ENCODE measurements around the gene SUCLG2. TPM values are rescaled to one million over a fixed set of nuclear protein-coding genes. Genes with fewer than 3 reads are reported as not detected.
"Not testable (repeated sequence)": the region's sequence is repeated elsewhere in the genome, so short reads cannot be mapped to it uniquely, and the experiment has no call there.

SUCLG2 gene
- total and polyA plus RNA-seq, 5 experiments from 2014 or later: 62.7 to 93.8 (median 79.7) TPM

- H3K4me1 Mint-ChIP-seq: peaks cover 18 to 49% (median 34%) of the 10 kb centered on the region in 4 donors
- DNase-seq (no peak), ATAC-seq (no peak)
- H3K27me3 Mint-ChIP-seq: no peaks in the 10 kb centered on the region
- POLR2A ChIA-PET: interaction anchor here (0.7 kb wide), 1 partner anchor 9 kb away, joined by 4 read pairs; no protein-coding TSS in a partner anchor
- H3K36me3 Mint-ChIP-seq: peaks cover 15 to 56% (median 35%) of the 10 kb centered on the region in 3 donors
- no peak overlapping the region for H3K27ac Mint-ChIP-seq
- no peak overlapping the region for H3K4me3 Mint-ChIP-seq
- peaks cover 0 to 3% (median 0%) of the 10 kb centered on the region in 9 donors for H3K9me3 Mint-ChIP-seq
Observed at GRCh38 chr3:67551361-67552016, 102.9 kb downstream of the SUCLG2 start.

DNA sequence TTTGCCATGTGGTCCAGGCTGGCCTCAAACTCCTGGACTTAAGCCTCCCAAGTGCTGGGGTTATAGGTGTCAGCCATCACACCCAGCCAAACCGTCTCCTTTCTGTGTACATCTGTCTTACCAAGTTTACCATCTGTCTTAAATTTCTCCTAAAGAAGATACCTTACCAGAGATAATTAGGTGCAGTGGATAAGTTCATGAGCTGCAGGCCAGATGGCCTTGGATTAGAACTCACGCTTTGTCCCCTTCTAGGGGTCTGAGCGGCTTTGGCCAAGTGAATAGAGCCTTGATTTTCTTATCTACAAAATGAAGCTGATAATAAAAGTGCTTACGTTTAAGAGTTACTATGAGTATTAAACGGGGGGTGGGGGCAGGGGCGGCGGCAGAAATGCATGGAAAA lies 103.9 kb downstream of the SUCLG2 start:
- H3K4me3 Mint-ChIP-seq: no peak overlapping the region
- DNase-seq: no peak
- H3K27me3 Mint-ChIP-seq: no peaks in the 10 kb centered on the region
- H3K4me1 Mint-ChIP-seq: peaks cover 21 to 49% (median 33%) of the 10 kb centered on the region in 4 donors
- peaks cover 10 to 51% (median 33%) of the 10 kb centered on the region in 3 donors for H3K36me3 Mint-ChIP-seq
- H3K27ac Mint-ChIP-seq: peak overlapping the region in 1 of 10 donors; percentile 61
- peaks cover 0 to 3% (median 0%) of the 10 kb centered on the region in 9 donors for H3K9me3 Mint-ChIP-seq
- POLR2A ChIA-PET: interaction anchor here (0.6 kb wide), 1 partner anchor 110 kb away, joined by 5 read pairs; no protein-coding TSS in a partner anchor
- ATAC-seq: no peak

DNA sequence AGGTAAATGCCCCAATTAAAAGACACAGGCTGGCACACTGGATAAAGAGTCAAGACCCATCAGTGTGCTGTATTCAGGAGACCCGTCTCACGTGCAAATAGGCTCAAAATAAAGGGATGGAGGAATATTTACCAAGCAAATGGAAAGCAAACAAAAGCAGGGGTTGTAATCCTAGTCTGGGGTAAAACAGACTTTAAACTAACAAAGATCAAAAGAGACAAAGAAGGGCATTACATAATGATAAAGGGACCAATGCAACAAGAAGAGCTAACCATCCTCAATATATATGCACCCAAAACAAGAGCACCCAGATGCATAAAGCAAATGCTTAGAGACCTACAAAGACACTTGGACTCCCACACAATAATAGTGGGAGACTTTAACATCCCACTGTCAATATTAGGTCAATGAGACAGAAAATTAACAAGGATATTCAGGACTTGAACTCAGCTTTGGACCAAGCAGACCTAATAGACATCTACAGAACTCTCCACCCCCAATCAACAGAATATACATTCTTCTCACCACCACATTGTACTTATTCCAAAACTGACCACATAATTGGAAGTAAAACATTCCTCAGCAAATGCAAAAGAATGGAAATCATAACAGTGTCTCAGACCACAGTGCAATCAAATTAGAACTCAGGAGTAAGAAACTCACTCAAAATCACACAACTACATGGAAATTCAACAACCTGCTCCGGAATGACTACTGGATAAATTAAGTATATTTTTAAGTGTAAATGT lies 111.7 kb downstream of the SUCLG2 start:
- H3K4me1 Mint-ChIP-seq: peaks cover 20 to 58% (median 47%) of the 10 kb centered on the region in 4 donors
- POLR2A ChIA-PET: interaction anchor here (0.6 kb wide), 1 partner anchor 271 kb away, joined by 3 read pairs; no protein-coding TSS in a partner anchor
- H3K4me3 Mint-ChIP-seq: peak overlapping the region in 1 of 10 donors; percentile 56
- H3K27ac Mint-ChIP-seq: peak overlapping the region in 1 of 10 donors; percentile 47
- H3K27me3 Mint-ChIP-seq, ATAC-seq, DNase-seq: not testable (repeated sequence)
- peaks cover 20 to 63% (median 52%) of the 10 kb centered on the region in 3 donors for H3K36me3 Mint-ChIP-seq
- peaks cover 0 to 31% (median 11%) of the 10 kb centered on the region in 9 donors for H3K9me3 Mint-ChIP-seq

- H3K27me3 Mint-ChIP-seq: no peaks in the 10 kb centered on the region
- POLR2A ChIA-PET: no interaction called here
- peak overlapping the region in 2 of 10 donors; percentile 9 to 56 for H3K27ac Mint-ChIP-seq
- no peak for DNase-seq
- ATAC-seq: no peak
- peaks cover 22 to 63% (median 47%) of the 10 kb centered on the region in 4 donors for H3K4me1 Mint-ChIP-seq
- H3K36me3 Mint-ChIP-seq: peaks cover 14 to 57% (median 43%) of the 10 kb centered on the region in 3 donors
- no peak overlapping the region for H3K4me3 Mint-ChIP-seq
- H3K9me3 Mint-ChIP-seq: peaks cover 0 to 33% (median 11%) of the 10 kb centered on the region in 9 donors
Observed at GRCh38 chr3:67540198-67540894, 114.1 kb downstream of the SUCLG2 start.

DNA sequence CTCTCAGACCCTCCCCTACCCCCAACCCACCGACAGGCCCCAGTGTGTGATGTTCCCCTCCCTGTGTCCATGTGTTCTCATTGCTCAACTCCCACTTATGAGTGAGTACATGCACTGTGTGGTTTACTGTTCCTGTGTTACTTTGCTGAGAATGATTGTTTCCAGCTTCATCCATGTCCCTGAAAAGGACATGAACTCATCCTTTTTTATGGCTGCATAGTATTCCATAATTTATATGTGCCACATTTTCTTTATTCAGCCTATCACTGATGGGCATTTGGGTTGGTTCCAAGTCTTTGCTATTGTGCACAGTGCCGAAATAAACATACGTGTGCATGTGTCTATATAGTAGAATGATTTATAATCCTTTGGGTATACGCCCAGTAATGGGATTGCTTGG lies 117.2 kb downstream of the SUCLG2 start:
- H3K4me3 Mint-ChIP-seq, DNase-seq, H3K27me3 Mint-ChIP-seq, ATAC-seq, POLR2A ChIA-PET: not testable (repeated sequence)
- Mint-ChIP-seq H3K4me1 (peaks cover 29 to 59% (median 47%) of the 10 kb centered on the region in 4 donors), H3K9me3 (peaks cover 0 to 22% (median 5%) of the 10 kb centered on the region in 9 donors), H3K27ac (peak overlapping the region in 3 of 10 donors; percentile 11 to 74 (median 21)), H3K36me3 (peaks cover under 1 to 39% (median 22%) of the 10 kb centered on the region in 3 donors)

DNA sequence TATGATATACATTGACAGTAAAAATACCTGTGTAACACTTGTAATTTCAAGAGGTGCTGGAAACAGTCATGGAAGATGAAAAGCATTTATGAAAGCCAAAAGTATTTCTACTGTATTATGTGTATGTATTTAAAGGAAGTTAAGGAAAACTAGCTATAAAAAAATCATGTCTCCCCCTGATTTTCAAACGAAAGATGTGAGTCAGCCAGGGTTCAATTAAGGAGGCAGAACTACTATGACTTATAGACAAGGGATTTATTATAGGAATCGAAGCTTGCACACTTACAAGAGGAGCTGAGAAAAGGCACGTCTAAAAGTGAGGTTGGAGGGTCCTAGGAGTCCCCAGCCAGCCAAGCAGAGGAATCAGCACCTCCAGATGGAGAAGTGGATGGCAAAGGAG lies 119.4 kb downstream of the SUCLG2 start:
- POLR2A ChIA-PET: interaction anchor here (0.9 kb wide), 1 partner anchor 120 kb away, joined by 3 read pairs; the partner anchor contains the start of gene SUCLG2
- Mint-ChIP-seq H3K4me1 (peaks cover 39 to 65% (median 49%) of the 10 kb centered on the region in 4 donors), H3K27me3 (no peaks in the 10 kb centered on the region), H3K27ac (peak overlapping the region in 2 of 10 donors; percentile 23 to 35), H3K4me3 (peak overlapping the region in 1 of 10 donors; percentile 5), H3K36me3 (peaks cover 0 to 26% (median 9%) of the 10 kb centered on the region in 3 donors), H3K9me3 (peaks cover 0 to 21% (median 0%) of the 10 kb centered on the region in 9 donors)
- DNase-seq: no peak
- no peak for ATAC-seq

- no peak for DNase-seq
- Mint-ChIP-seq H3K27me3 (no peaks in the 10 kb centered on the region), H3K4me1 (peaks cover 38 to 65% (median 48%) of the 10 kb centered on the region in 4 donors), H3K4me3 (no peak overlapping the region), H3K27ac (peak overlapping the region in 1 of 10 donors; percentile 35), H3K9me3 (peaks cover 0 to 17% (median 0%) of the 10 kb centered on the region in 9 donors), H3K36me3 (peaks cover 0 to 21% (median 5%) of the 10 kb centered on the region in 3 donors)
- POLR2A ChIA-PET: no interaction called here
- ATAC-seq: no peak
Observed at GRCh38 chr3:67534594-67534993, 119.8 kb downstream of the SUCLG2 start.

DNA sequence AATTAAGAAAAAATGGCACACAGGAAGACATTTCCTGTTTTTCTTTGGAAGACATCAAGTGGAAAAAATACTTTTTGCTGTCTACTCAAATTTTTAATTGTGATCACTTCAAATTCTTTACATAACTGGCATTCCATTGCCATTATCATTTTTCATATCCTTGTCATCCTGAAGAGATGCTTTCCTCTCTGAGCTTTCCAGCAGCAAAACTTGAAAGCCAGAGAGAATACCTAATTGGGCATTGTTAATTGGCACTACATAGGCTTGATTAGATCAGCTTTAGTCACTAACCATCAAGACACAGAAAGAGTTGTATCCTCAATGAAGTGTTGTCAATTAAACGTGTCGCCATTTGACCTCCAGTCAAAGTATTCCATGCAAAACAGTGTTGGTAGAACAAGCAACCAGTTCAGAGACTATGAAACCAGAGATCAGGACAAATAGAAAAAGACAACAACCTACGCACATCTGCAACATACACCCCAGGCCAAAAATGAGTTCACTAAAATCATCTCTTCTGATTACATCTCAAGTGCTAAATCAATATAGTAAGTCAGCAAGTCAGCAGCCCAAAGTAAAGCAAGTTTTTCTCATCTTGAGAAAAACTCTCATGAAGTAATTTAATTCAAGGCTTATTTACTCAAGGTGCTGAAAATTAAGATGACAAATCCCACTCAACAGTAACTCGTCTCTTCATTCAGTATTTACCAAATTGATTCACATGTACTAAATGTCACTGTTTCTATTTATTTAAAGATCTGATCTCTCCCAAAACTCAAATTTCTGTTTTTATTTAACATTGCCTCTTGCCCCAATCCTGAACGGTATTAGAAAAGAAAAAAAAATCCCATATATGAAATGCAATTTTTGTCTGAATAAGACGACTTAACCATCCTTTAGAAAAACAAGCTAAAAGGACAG lies 123.0 kb downstream of the SUCLG2 start:
- POLR2A ChIA-PET: no interaction called here
- no peak for DNase-seq
- ATAC-seq: no peak
- peak overlapping the region in 3 of 10 donors; percentile 3 to 65 (median 4) for H3K27ac Mint-ChIP-seq
- peaks cover 21 to 33% (median 29%) of the 10 kb centered on the region in 3 donors for H3K36me3 Mint-ChIP-seq
- peaks cover 37 to 67% (median 45%) of the 10 kb centered on the region in 4 donors for H3K4me1 Mint-ChIP-seq
- no peak overlapping the region for H3K4me3 Mint-ChIP-seq
- H3K9me3 Mint-ChIP-seq: no peaks in the 10 kb centered on the region
- H3K27me3 Mint-ChIP-seq: no peaks in the 10 kb centered on the region

DNA sequence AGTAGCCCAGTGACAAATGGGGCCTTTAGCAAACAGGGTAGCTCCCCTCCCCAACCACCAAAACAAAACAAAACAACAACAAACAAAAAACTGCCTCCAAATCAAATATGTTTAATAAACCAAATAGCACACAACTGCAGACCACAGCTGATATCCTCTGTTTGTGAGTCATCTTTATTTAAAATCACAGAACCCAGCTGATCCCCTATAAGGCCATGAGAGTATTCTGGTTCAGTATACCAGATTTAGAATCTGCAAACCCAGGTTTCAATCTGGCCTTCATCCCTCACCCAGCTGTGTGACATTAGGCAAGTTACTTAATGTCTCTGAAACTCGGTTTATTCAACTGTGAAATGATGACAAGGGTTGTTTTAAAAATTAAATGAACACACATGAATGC lies 124.5 kb downstream of the SUCLG2 start:
- H3K4me1 Mint-ChIP-seq: peaks cover 25 to 52% (median 35%) of the 10 kb centered on the region in 4 donors
- no peaks in the 10 kb centered on the region for H3K9me3 Mint-ChIP-seq
- peak overlapping the region in 2 of 10 donors; percentile 5 to 54 for H3K27ac Mint-ChIP-seq
- no peak overlapping the region for H3K4me3 Mint-ChIP-seq
- POLR2A ChIA-PET: no interaction called here
- ATAC-seq (no peak), DNase-seq (no peak)
- H3K27me3 Mint-ChIP-seq: no peaks in the 10 kb centered on the region
- peaks cover 29 to 48% (median 44%) of the 10 kb centered on the region in 3 donors for H3K36me3 Mint-ChIP-seq

- peak overlapping the region in 5 of 10 donors; percentile 5 to 54 (median 33) for H3K27ac Mint-ChIP-seq
- H3K27me3 Mint-ChIP-seq: no peaks in the 10 kb centered on the region
- H3K4me3 Mint-ChIP-seq: no peak overlapping the region
- DNase-seq (no peak), ATAC-seq (no peak)
- no peaks in the 10 kb centered on the region for H3K9me3 Mint-ChIP-seq
- H3K36me3 Mint-ChIP-seq: peaks cover 34 to 54% (median 50%) of the 10 kb centered on the region in 3 donors
- POLR2A ChIA-PET: no interaction called here
- peaks cover 23 to 49% (median 33%) of the 10 kb centered on the region in 4 donors for H3K4me1 Mint-ChIP-seq
Observed at GRCh38 chr3:67529337-67529736, 125.1 kb downstream of the SUCLG2 start.

- no peak overlapping the region for H3K4me3 Mint-ChIP-seq
- no peaks in the 10 kb centered on the region for H3K9me3 Mint-ChIP-seq
Observed at GRCh38 chr3:67526246-67526645, 128.2 kb downstream of the SUCLG2 start.

More at GRCh38 chr3:67526246-67526645, 128.2 kb downstream of the SUCLG2 start:
- ATAC-seq (no peak), DNase-seq (no peak)
- POLR2A ChIA-PET: interaction anchor here (0.8 kb wide), 1 partner anchor 1482 kb away, joined by 3 read pairs; no protein-coding TSS in a partner anchor
- Mint-ChIP-seq H3K27ac (no peak overlapping the region), H3K36me3 (peaks cover 34 to 71% (median 61%) of the 10 kb centered on the region in 3 donors), H3K27me3 (no peaks in the 10 kb centered on the region), H3K4me1 (peaks cover 10 to 30% (median 21%) of the 10 kb centered on the region in 4 donors)
